ENCODE measurements around the gene MYADML2.
A peak's percentile ranks its signal among the peaks of the same experiment; 100 is the strongest.

MYADML2 gene

GRCh38 chr17:81895400-81895799 lies 51.6 kb downstream of the MYADML2 start:
- no peak for DNase-seq

- no peak for DNase-seq
These were observed 55.8 kb downstream of the MYADML2 start for GRCh38 chr17:81891303-81891552.

GRCh38 chr17:81890447-81891302 lies 56.4 kb downstream of the MYADML2 start:
- peak; percentile 66 for DNase-seq

Measured in hematopoietic multipotent progenitor cell treated with erythropoietin and hydrocortisone succinate and interleukin-3 and kit ligand, for 4 days (in vitro differentiated cells).